A673 (cell line): ENCODE results near the gene CTTN. TPM values are rescaled to one million over a fixed set of nuclear protein-coding genes. Genes with fewer than 3 reads are reported as not detected.

Experiments used
- BruUV-seq: library from RNA; stranded (reverse); fragments of 400-500 nt; replicated peaks from 2 replicates; lab custom pipeline; 2021; lab: Mats Ljungman, UMichigan
- CTCF ChIA-PET: fragments of 300-600 bp; sonication (Branson Sonifier 250); formaldehyde crosslinking; loops from one replicate; lab custom pipeline; 2022; ENCODE audit warnings: antibody characterized with exemption; lab: Charles Lee
- POLR2A ChIA-PET: fragments of 300-600 bp; sonication (Branson Sonifier 250); formaldehyde crosslinking; loops from one replicate; lab custom pipeline; 2022; ENCODE audit warnings: antibody characterized with exemption; ENCODE audit not compliant: low non-redundant PET; lab: Charles Lee
- DNase-seq: peaks from one replicate; pipeline ENCODE4 v3.0.0-alpha.2; 2015; ENCODE audit warnings: low spot score
- H3K27ac ChIP-seq: fragments of 200-600 bp; sonication (generic); 2 replicates; pipeline ENCODE4 v1.5.1; 2016; ENCODE audit warnings: mixed run types, low read depth, mild to moderate bottlenecking, mixed read lengths, antibody characterized with exemption, low read length; ENCODE audit not compliant: poor library complexity, severe bottlenecking
- H3K27me3 ChIP-seq: fragments of 200-600 bp; sonication (generic); replicated peaks from 2 replicates; pipeline ENCODE4 v1.6.1; 2017; ENCODE audit warnings: mixed run types, low read depth, mild to moderate bottlenecking, mixed read lengths, antibody characterized with exemption, low read length; ENCODE audit not compliant: insufficient read depth, poor library complexity
- H3K36me3 ChIP-seq: fragments of 200-600 bp; sonication (generic); 2 replicates; pipeline ENCODE4 v1.6.1; 2016; ENCODE audit warnings: mixed run types, mild to moderate bottlenecking, mixed read lengths, antibody characterized with exemption, low read length; ENCODE audit not compliant: insufficient read depth, poor library complexity, severe bottlenecking
- H3K4me1 ChIP-seq: fragments of 200-600 bp; sonication (generic); 2 replicates; pipeline ENCODE4 v1.6.1; 2017; ENCODE audit warnings: mixed run types, mild to moderate bottlenecking, mixed read lengths, antibody characterized with exemption, low read length; ENCODE audit not compliant: insufficient read depth, poor library complexity, severe bottlenecking
- H3K4me3 ChIP-seq: fragments of 200-600 bp; sonication (generic); 2 replicates; pipeline ENCODE4 v1.5.1; 2016; ENCODE audit warnings: low read depth, mixed run types, mild to moderate bottlenecking, mixed read lengths, low read length; ENCODE audit not compliant: poor library complexity, severe bottlenecking
- H3K9me3 ChIP-seq: fragments of 200-600 bp; sonication (generic); 2 replicates; pipeline ENCODE4 v1.6.1; 2016; ENCODE audit warnings: mixed run types, low read depth, mild to moderate bottlenecking, mixed read lengths, antibody characterized with exemption, low read length; ENCODE audit not compliant: poor library complexity, severe bottlenecking
- CTCF ChIP-seq: fragments of 300-800, 200-600 bp; sonication (generic); conservative IDR thresholded peaks from 2 replicates; pipeline ENCODE4 v1.5.1; 2017; ENCODE audit warnings: low read depth, mild to moderate bottlenecking, antibody characterized with exemption, low read length, moderate library complexity, mixed read lengths
- EZH2 ChIP-seq: fragments of 200-600 bp; sonication (generic); IDR thresholded peaks from 2 replicates; pipeline ENCODE4 v1.6.1; 2017; ENCODE audit warnings: borderline replicate concordance, low read depth, mild to moderate bottlenecking, mixed read lengths, antibody characterized with exemption, low read length; ENCODE audit not compliant: poor library complexity, severe bottlenecking
- intact Hi-C: fragments of 100-400 bp; cut with micrococcal nuclease; formaldehyde crosslinking; loops from one replicate; pipeline ENCODE4 v1.10.0; 2022; ENCODE audit not compliant: unreplicated experiment
- total RNA-seq: library from RNA; stranded (reverse); gene quantifications from 2 replicates; pipeline ENCODE4 v1.2.3, GENCODE V29; 2021

CTTN gene
- total RNA-seq, 1 experiment from 2014 or later: 247 TPM

- Histone ChIP-seq H3K9me3 (no peaks in the 10 kb centered on the region), H3K27me3 (no peaks in the 10 kb centered on the region), H3K4me3 (no peak overlapping the region), H3K4me1 (no peaks in the 10 kb centered on the region), H3K36me3 (no peaks in the 10 kb centered on the region), H3K27ac (no peak overlapping the region)
- intact Hi-C loops: no loop called here
- CTCF ChIA-PET: no interaction called here
- no peak for DNase-seq
- no peak for TF ChIP-seq EZH2
- no peak for TF ChIP-seq CTCF
- no TSS peak for BruUV-seq
- POLR2A ChIA-PET: no interaction called here
Observed at GRCh38 chr11:70464509-70465361, 66.4 kb downstream of the CTTN start.

- H3K9me3 ChIP-seq: no peaks in the 10 kb centered on the region
- BruUV-seq: no TSS peak
- TF ChIP-seq EZH2 (no peak), CTCF (no peak)
- peak; percentile 47 for DNase-seq
- H3K27me3 ChIP-seq: no peaks in the 10 kb centered on the region
- ChIA-PET POLR2A (no interaction called here), CTCF (interaction anchor here (0.5 kb wide), 1 partner anchor 308 kb away, joined by 3 read pairs; no protein-coding TSS in a partner anchor)
- no peak overlapping the region for H3K4me3 ChIP-seq
- intact Hi-C loops: no loop called here
- H3K4me1 ChIP-seq: no peaks in the 10 kb centered on the region
- no peaks in the 10 kb centered on the region for H3K36me3 ChIP-seq
- H3K27ac ChIP-seq: no peak overlapping the region
Observed at GRCh38 chr11:70466154-70466553, 67.8 kb downstream of the CTTN start.

- TF ChIP-seq EZH2: no peak
- POLR2A ChIA-PET: no interaction called here
Observed at GRCh38 chr11:70466596-70466995, 68.3 kb downstream of the CTTN start.

More at GRCh38 chr11:70466596-70466995, 68.3 kb downstream of the CTTN start:
- DNase-seq: no peak
- intact Hi-C loops: no loop called here
- no peak overlapping the region for H3K27ac ChIP-seq
- H3K36me3 ChIP-seq: no peaks in the 10 kb centered on the region
- no peaks in the 10 kb centered on the region for H3K4me1 ChIP-seq
- BruUV-seq: no TSS peak
- CTCF ChIA-PET: interaction anchor here (0.5 to 1.2 kb wide), 2 partner anchors 10 to 308 kb away, joined by 3 read pairs; no protein-coding TSS in a partner anchor
- no peak overlapping the region for H3K4me3 ChIP-seq
- H3K27me3 ChIP-seq: no peaks in the 10 kb centered on the region
- H3K9me3 ChIP-seq: no peaks in the 10 kb centered on the region
